IPS-NIHi7 (cell line): ENCODE results near the gene FAM184B.
"Not testable (repeated sequence)": the region's sequence is repeated elsewhere in the genome, so short reads cannot be mapped to it uniquely, and the experiment has no call there.

Source experiments
- DNase-seq: peaks from one replicate; pipeline ENCODE4 v3.0.0; 2012; ENCODE audit warnings: mixed read lengths; ENCODE audit errors: extremely low spot score

The FAM184B gene

GRCh38 chr4:17718471-17718870 lies 63.0 kb downstream of the FAM184B start:
- DNase-seq = no peak

GRCh38 chr4:17717301-17717700 lies 64.1 kb downstream of the FAM184B start:
- no peak for DNase-seq

GRCh38 chr4:17715511-17715910 lies 65.9 kb downstream of the FAM184B start:
- DNase-seq = no peak

- DNase-seq = no peak
These were observed 67.6 kb downstream of the FAM184B start for GRCh38 chr4:17713779-17714178.

GRCh38 chr4:17712166-17712565 lies 69.3 kb downstream of the FAM184B start:
- DNase-seq = no peak

GRCh38 chr4:17711206-17711605 lies 70.2 kb downstream of the FAM184B start:
- DNase-seq = not testable (repeated sequence)

- DNase-seq = no peak
These were observed 71.7 kb downstream of the FAM184B start for GRCh38 chr4:17709763-17710068.

GRCh38 chr4:17708992-17709762 lies 72.2 kb downstream of the FAM184B start:
- DNase-seq = no peak

GRCh38 chr4:17707671-17708070 lies 73.8 kb downstream of the FAM184B start:
- DNase-seq = no peak

GRCh38 chr4:17705107-17705506 lies 76.3 kb downstream of the FAM184B start:
- no peak for DNase-seq

- no peak for DNase-seq
These were observed 77.3 kb downstream of the FAM184B start for GRCh38 chr4:17704020-17704650.

- no peak for DNase-seq
These were observed 78.8 kb downstream of the FAM184B start for GRCh38 chr4:17702641-17703040.

GRCh38 chr4:17701882-17702281 lies 79.5 kb downstream of the FAM184B start:
- DNase-seq = no peak

GRCh38 chr4:17701138-17701839 lies 80.1 kb downstream of the FAM184B start:
- DNase-seq = no peak

GRCh38 chr4:17699380-17699779 lies 82.0 kb downstream of the FAM184B start:
- no peak for DNase-seq

- no peak for DNase-seq
These were observed 83.3 kb downstream of the FAM184B start for GRCh38 chr4:17698116-17698515.

- DNase-seq = no peak
These were observed 86.1 kb downstream of the FAM184B start for GRCh38 chr4:17695341-17695740.

GRCh38 chr4:17694552-17694951 lies 86.9 kb downstream of the FAM184B start:
- DNase-seq = no peak

- DNase-seq = no peak
These were observed 90.5 kb downstream of the FAM184B start for GRCh38 chr4:17690898-17691297.

GRCh38 chr4:17690135-17690534 lies 91.3 kb downstream of the FAM184B start:
- no peak for DNase-seq

- no peak for DNase-seq
These were observed 93.4 kb downstream of the FAM184B start for GRCh38 chr4:17688011-17688441.

GRCh38 chr4:17687237-17687857 lies 94.1 kb downstream of the FAM184B start:
- DNase-seq = no peak
